Measurements from ENCODE around the gene FAF2.
A peak's percentile ranks its signal among the peaks of the same experiment; 100 is the strongest.
"Not testable (repeated sequence)": the region's sequence is repeated elsewhere in the genome, so short reads cannot be mapped to it uniquely, and the experiment has no call there.

The FAF2 gene

GRCh38 chr5:176418251-176418650 lies 29.9 kb upstream of the FAF2 start:
- DNase-seq (ENCODE audit: low spot score) = no peak

GRCh38 chr5:176420086-176420485 lies 28.1 kb upstream of the FAF2 start:
- no peak for DNase-seq (ENCODE audit: low spot score)

- DNase-seq (ENCODE audit: low spot score) = no peak
Observed at GRCh38 chr5:176420972-176421544, 27.1 kb upstream of the FAF2 start.

- DNase-seq (ENCODE audit: low spot score) = no peak
Observed at GRCh38 chr5:176424181-176424580, 24.0 kb upstream of the FAF2 start.

GRCh38 chr5:176425138-176425537 lies 23.0 kb upstream of the FAF2 start:
- DNase-seq (ENCODE audit: low spot score) = no peak

GRCh38 chr5:176425791-176426190 lies 22.4 kb upstream of the FAF2 start:
- DNase-seq (ENCODE audit: low spot score) = no peak

- no peak for DNase-seq (ENCODE audit: low spot score)
Observed at GRCh38 chr5:176426876-176427275, 21.3 kb upstream of the FAF2 start.

GRCh38 chr5:176427971-176428370 lies 20.2 kb upstream of the FAF2 start:
- no peak for DNase-seq (ENCODE audit: low spot score)

GRCh38 chr5:176429972-176430371 lies 18.2 kb upstream of the FAF2 start:
- DNase-seq (ENCODE audit: low spot score) = no peak

GRCh38 chr5:176432707-176433106 lies 15.5 kb upstream of the FAF2 start:
- no peak for DNase-seq (ENCODE audit: low spot score)

- DNase-seq (ENCODE audit: low spot score) = peak; percentile 37
Observed at GRCh38 chr5:176436656-176437055, 11.5 kb upstream of the FAF2 start.

GRCh38 chr5:176438959-176439757 lies 9.0 kb upstream of the FAF2 start:
- no peak for DNase-seq (ENCODE audit: low spot score)

- DNase-seq (ENCODE audit: low spot score) = no peak
Observed at GRCh38 chr5:176440927-176441706, 7.1 kb upstream of the FAF2 start.

- peak; percentile 2 for DNase-seq (ENCODE audit: low spot score)
Observed at GRCh38 chr5:176441921-176442323, 6.3 kb upstream of the FAF2 start.

- DNase-seq (ENCODE audit: low spot score) = not testable (repeated sequence)
Observed at GRCh38 chr5:176442911-176443310, 5.3 kb upstream of the FAF2 start.

GRCh38 chr5:176444742-176445141 lies 3.4 kb upstream of the FAF2 start:
- no peak for DNase-seq (ENCODE audit: low spot score)

- DNase-seq (ENCODE audit: low spot score) = no peak
Observed at GRCh38 chr5:176446028-176446665, 2.0 kb upstream of the FAF2 start.

GRCh38 chr5:176446884-176447590 lies 1.1 kb upstream of the FAF2 start:
- no peak for DNase-seq (ENCODE audit: low spot score)

GRCh38 chr5:176447591-176447977 lies 601 bp upstream of the FAF2 start:
- DNase-seq (ENCODE audit: low spot score) = no peak

- no peak for DNase-seq (ENCODE audit: low spot score)
Observed at GRCh38 chr5:176450077-176450476, 1.9 kb downstream of the FAF2 start.

- DNase-seq (ENCODE audit: low spot score) = no peak
Observed at GRCh38 chr5:176454724-176455394, 6.7 kb downstream of the FAF2 start.
